Fibroblast of lung (primary cell): ENCODE measurements around the gene GPR143. TPM values are rescaled to one million over a fixed set of nuclear protein-coding genes. Genes with fewer than 3 reads are reported as not detected.
A peak's percentile ranks its signal among the peaks of the same experiment; 100 is the strongest.

Source experiments
- DNase-seq, 2 donors: peaks; one replicate each; pipeline versions ENCODE4 v3.0.0 to v3.0.0-alpha.2; 2010; ENCODE audit warnings: low read depth in 2 of 2
- H2AFZ ChIP-seq: 2 replicates; pipeline ENCODE4 v1.5.1; 2012; ENCODE audit warnings: low read length, control low read depth, inconsistent platforms
- H3K27ac ChIP-seq: 2 replicates; pipeline ENCODE4 v1.5.1; 2011; ENCODE audit warnings: low read length, control low read depth; ENCODE audit not compliant: insufficient read depth
- H3K27me3 ChIP-seq: 2 replicates; pipeline ENCODE4 v1.5.1; 2011; ENCODE audit warnings: mild to moderate bottlenecking, low read length; ENCODE audit not compliant: control insufficient read depth, insufficient read depth
- H3K36me3 ChIP-seq: 2 replicates; pipeline ENCODE4 v1.5.1; 2011; ENCODE audit warnings: low read length; ENCODE audit not compliant: control insufficient read depth, insufficient read depth
- H3K4me1 ChIP-seq: 2 replicates; pipeline ENCODE4 v1.5.1; 2011; ENCODE audit warnings: low read length; ENCODE audit not compliant: control insufficient read depth, insufficient read depth; ENCODE audit errors: extremely low read depth
- H3K4me2 ChIP-seq: 2 replicates; pipeline ENCODE4 v1.5.1; 2011; ENCODE audit warnings: low read length, control low read depth; ENCODE audit not compliant: insufficient read depth; ENCODE audit errors: extremely low read depth
- H3K4me3 ChIP-seq, 4 experiments: fragments of 200-600 bp in 1 of 4; sonication (generic) in 1 of 4; replicated peaks in 1 of 4; 2 replicates each; pipeline ENCODE4 v1.5.1; 2011 to 2016; ENCODE audit warnings: low read length in 4 of 4, low read depth in 3 of 4, mild to moderate bottlenecking in 3 of 4, control low read depth in 2 of 4, inconsistent platforms in 1 of 4, mixed read lengths in 1 of 4; ENCODE audit not compliant: insufficient read depth in 1 of 4; ENCODE audit errors: control extremely low read depth in 1 of 4
- H3K79me2 ChIP-seq: 2 replicates; pipeline ENCODE4 v1.5.1; 2012; ENCODE audit warnings: mild to moderate bottlenecking, low read length, inconsistent platforms; ENCODE audit not compliant: control insufficient read depth, insufficient read depth
- H3K9ac ChIP-seq: 2 replicates; pipeline ENCODE4 v1.5.1; 2011; ENCODE audit warnings: mild to moderate bottlenecking, low read length, control low read depth; ENCODE audit not compliant: insufficient read depth
- H3K9me3 ChIP-seq: 2 replicates; pipeline ENCODE4 v1.5.1; 2012; ENCODE audit warnings: low read depth, low read length; ENCODE audit not compliant: control insufficient read depth, insufficient read depth
- H4K20me1 ChIP-seq: 2 replicates; pipeline ENCODE4 v1.5.1; 2011; ENCODE audit warnings: low read length; ENCODE audit not compliant: control insufficient read depth, insufficient read depth; ENCODE audit errors: extremely low read depth
- EZH2 ChIP-seq: IDR thresholded peaks from 2 replicates; pipeline ENCODE4 v1.5.1; 2012; ENCODE audit warnings: low read length, control low read depth, mild to moderate bottlenecking; ENCODE audit errors: missing control alignments
- polyA plus RNA-seq, 2 donors: library from polyadenylated mRNA; depleted of rRNA in 1 of 2; stranded (reverse) in 1 of 2; unstranded in 1 of 2; fragments of >200 nt; gene quantifications; 2 replicates each; pipeline ENCODE4 v1.2.1, GENCODE V29; 2011 to 2012; ENCODE audit warnings: missing spikeins in 1 of 2
- total RNA-seq: library from RNA; depleted of rRNA; stranded (reverse); fragments of >200 nt; gene quantifications from 2 replicates; pipeline ENCODE4 v1.2.1, GENCODE V29; 2014
- TF ChIP-seq, protein P1 (sequence below), 2 donors: IDR thresholded peaks in 1 of 2; conservative IDR thresholded peaks in 1 of 2; 1 replicate in 1 of 2; 2 replicates in 1 of 2; pipeline ENCODE4 v1.5.1; 2011 to 2012; ENCODE audit warnings: low read length in 2 of 2, control low read depth in 1 of 2, inconsistent platforms in 1 of 2, low read depth in 1 of 2, mild to moderate bottlenecking in 1 of 2

Gene GPR143
- total and polyA plus RNA-seq, 2 donors (not counting 1 experiment from before 2014, with no cell fraction given), result 0.07 TPM; not detected in 1

DNA sequence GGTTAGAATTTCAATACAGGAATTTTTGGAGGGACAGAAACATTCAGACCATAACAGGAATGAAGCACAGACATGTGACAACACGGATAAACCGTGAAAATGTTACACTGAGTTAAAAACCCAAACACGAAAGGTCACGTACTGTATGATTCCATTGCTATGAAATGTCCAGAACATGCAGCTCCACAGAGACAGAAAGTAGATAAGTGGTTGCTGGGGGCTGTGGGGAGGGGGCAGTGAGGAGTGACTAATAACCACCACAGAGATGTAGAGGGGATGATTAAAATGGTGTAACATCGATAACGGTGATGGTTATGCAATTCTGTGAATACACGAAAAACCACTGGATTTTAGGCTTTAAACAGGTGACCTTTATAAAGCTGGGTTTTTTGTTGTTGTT is 8.3 kb downstream of the GPR143 start:
- no peak overlapping the region for H3K4me3 ChIP-seq
- TF ChIP-seq, protein P1, sequence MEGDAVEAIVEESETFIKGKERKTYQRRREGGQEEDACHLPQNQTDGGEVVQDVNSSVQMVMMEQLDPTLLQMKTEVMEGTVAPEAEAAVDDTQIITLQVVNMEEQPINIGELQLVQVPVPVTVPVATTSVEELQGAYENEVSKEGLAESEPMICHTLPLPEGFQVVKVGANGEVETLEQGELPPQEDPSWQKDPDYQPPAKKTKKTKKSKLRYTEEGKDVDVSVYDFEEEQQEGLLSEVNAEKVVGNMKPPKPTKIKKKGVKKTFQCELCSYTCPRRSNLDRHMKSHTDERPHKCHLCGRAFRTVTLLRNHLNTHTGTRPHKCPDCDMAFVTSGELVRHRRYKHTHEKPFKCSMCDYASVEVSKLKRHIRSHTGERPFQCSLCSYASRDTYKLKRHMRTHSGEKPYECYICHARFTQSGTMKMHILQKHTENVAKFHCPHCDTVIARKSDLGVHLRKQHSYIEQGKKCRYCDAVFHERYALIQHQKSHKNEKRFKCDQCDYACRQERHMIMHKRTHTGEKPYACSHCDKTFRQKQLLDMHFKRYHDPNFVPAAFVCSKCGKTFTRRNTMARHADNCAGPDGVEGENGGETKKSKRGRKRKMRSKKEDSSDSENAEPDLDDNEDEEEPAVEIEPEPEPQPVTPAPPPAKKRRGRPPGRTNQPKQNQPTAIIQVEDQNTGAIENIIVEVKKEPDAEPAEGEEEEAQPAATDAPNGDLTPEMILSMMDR (conservative IDR thresholded peaks at IDR 0.05 in 1 of 2, IDR thresholded peaks at IDR 0.05 in 1 of 2; ENCODE audit: low read depth in 1 of 2, low read length in 2 of 2), result no peak
- TF ChIP-seq EZH2, result no peak
- DNase-seq, result peak in 1 of 2 donors; percentile 12

DNA sequence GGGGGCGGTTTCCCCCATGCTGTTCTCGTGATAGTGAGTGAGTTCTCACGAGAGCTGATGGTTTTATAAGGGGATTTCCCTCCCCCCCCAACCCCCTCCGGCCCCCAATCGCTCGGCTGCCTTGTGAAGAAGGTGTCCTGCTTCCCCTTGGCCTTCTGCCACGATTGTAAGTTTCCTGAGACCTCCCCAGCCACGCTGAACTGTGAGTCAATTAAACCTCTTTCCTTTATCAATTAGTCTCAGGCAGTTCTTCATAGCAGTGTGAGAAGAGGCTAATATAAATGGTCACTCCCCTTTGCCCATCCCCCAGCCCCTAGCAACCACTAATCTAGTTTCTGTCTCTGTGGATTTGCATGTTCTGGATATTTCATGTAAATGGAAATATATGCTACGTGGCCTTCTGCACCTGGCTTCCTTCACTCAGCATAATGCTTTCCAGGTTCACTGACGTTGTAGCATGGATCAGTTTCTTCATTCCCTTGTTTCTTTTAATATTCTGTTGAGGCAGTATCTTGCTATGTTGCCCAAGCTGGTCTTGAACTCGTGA is 16.4 kb downstream of the GPR143 start:
- H3K4me3 ChIP-seq, result no peak overlapping the region
- H3K4me1 ChIP-seq, result no peaks in the 10 kb centered on the region
- no peak overlapping the region for H3K27ac ChIP-seq
- no peaks in the 10 kb centered on the region for H3K79me2 ChIP-seq
- no peak for DNase-seq
- no peaks in the 10 kb centered on the region for H3K9me3 ChIP-seq
- H2AFZ ChIP-seq, result no peak overlapping the region
- H4K20me1 ChIP-seq, result no peaks in the 10 kb centered on the region
- TF ChIP-seq EZH2, result no peak
- TF ChIP-seq, protein P1 (conservative IDR thresholded peaks at IDR 0.05 in 1 of 2, IDR thresholded peaks at IDR 0.05 in 1 of 2; ENCODE audit: low read depth in 1 of 2, low read length in 2 of 2), result no peak
- no peak overlapping the region for H3K4me2 ChIP-seq
- no peaks in the 10 kb centered on the region for H3K36me3 ChIP-seq
- no peak overlapping the region for H3K9ac ChIP-seq
- no peaks in the 10 kb centered on the region for H3K27me3 ChIP-seq

More for the DNA sequence above, 8.3 kb downstream of the GPR143 start:
- no peaks in the 10 kb centered on the region for H3K27me3 ChIP-seq
- H3K4me1 ChIP-seq, result no peaks in the 10 kb centered on the region
- H3K27ac ChIP-seq, result no peak overlapping the region
- no peaks in the 10 kb centered on the region for H3K9me3 ChIP-seq
- no peak overlapping the region for H3K9ac ChIP-seq
- H4K20me1 ChIP-seq, result no peaks in the 10 kb centered on the region
- H3K4me2 ChIP-seq, result no peak overlapping the region
- H3K36me3 ChIP-seq, result no peaks in the 10 kb centered on the region
- no peak overlapping the region for H2AFZ ChIP-seq
- no peaks in the 10 kb centered on the region for H3K79me2 ChIP-seq

GRCh38 chrX:9747644-9748043 is 18.0 kb downstream of the GPR143 start:
- Histone ChIP-seq H3K9me3 (no peaks in the 10 kb centered on the region), H3K9ac (no peak overlapping the region), H3K79me2 (no peaks in the 10 kb centered on the region), H4K20me1 (no peaks in the 10 kb centered on the region), H3K27me3 (no peaks in the 10 kb centered on the region), H3K4me1 (no peaks in the 10 kb centered on the region), H2AFZ (no peak overlapping the region), H3K36me3 (no peaks in the 10 kb centered on the region), H3K27ac (no peak overlapping the region), H3K4me3 (no peak overlapping the region), H3K4me2 (no peak overlapping the region)
- DNase-seq, result no peak
- TF ChIP-seq, protein P1 (conservative IDR thresholded peaks at IDR 0.05 in 1 of 2, IDR thresholded peaks at IDR 0.05 in 1 of 2; ENCODE audit: low read depth in 1 of 2, low read length in 2 of 2), result no peak
- no peak for TF ChIP-seq EZH2
